ENCODE results near the gene ESPNL.

ESPNL gene

GRCh38 chr2:238081150-238081549 lies 19.0 kb upstream of the ESPNL start:
- no peak overlapping the region for H3K27ac ChIP-seq (ENCODE audit: low read depth, low read length)

DNA sequence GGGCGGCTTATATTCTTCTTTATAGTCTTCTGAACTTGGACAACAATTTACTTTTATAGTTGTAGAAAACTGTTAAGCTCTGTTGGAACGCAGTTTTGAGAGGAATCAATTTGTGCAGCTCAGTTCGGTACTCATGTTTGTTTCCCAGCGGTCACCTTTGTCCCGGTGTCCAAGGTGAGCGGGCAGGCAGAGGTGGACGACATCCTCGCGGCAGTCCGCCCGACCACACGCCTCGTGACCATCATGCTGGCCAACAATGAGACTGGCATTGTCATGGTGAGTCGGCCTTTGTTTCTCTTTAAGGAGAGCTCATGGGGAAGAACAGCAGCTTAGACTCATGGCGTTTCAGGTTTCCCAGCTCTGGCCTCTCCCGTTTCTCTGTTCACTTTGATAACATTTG lies 18.6 kb upstream of the ESPNL start:
- peaks cover 7% of the 10 kb centered on the region; the same call in 1 of the 2 replicates for H3F3A ChIP-seq (ENCODE audit: control insufficient read depth, insufficient read depth)
- H3K36me3 ChIP-seq (ENCODE audit: control insufficient read depth, low read length): peaks cover 56% of the 10 kb centered on the region
- H3K4me3 ChIP-seq (ENCODE audit: low read length): no peak overlapping the region
- H3K4me1 ChIP-seq (ENCODE audit: control insufficient read depth, low read length): no peaks in the 10 kb centered on the region
- no peaks in the 10 kb centered on the region for H3K9me3 ChIP-seq (ENCODE audit: control insufficient read depth, insufficient read depth, low read length)
- H3K27me3 ChIP-seq (ENCODE audit: control insufficient read depth, low read length): no peaks in the 10 kb centered on the region
- no peak overlapping the region for H3K27ac ChIP-seq (ENCODE audit: low read depth, low read length)
- no peaks in the 10 kb centered on the region for H3K79me2 ChIP-seq (ENCODE audit: control insufficient read depth, low read length)
- no peak overlapping the region for H3K4me2 ChIP-seq (ENCODE audit: low read length)
- H4K20me1 ChIP-seq (ENCODE audit: control insufficient read depth, insufficient read depth, low read depth, low read length): no peaks in the 10 kb centered on the region
- H3K9me2 ChIP-seq (replicated peaks; ENCODE audit: control insufficient read depth, low read length): no peaks in the 10 kb centered on the region
- TF ChIP-seq CTCF (IDR thresholded peaks at IDR 0.05; ENCODE audit: low read depth, low read length, poor library complexity, severe bottlenecking): no peak
- no peak for TF ChIP-seq EZH2phosphoT487 (IDR thresholded peaks at IDR 0.05; ENCODE audit: borderline replicate concordance, low read length)

More at GRCh38 chr2:238081150-238081549, 19.0 kb upstream of the ESPNL start:
- Histone ChIP-seq H3K9me2 (replicated peaks; ENCODE audit: control insufficient read depth, low read length) (no peaks in the 10 kb centered on the region), H3K9me3 (ENCODE audit: control insufficient read depth, insufficient read depth, low read length) (no peaks in the 10 kb centered on the region), H3K4me1 (ENCODE audit: control insufficient read depth, low read length) (no peaks in the 10 kb centered on the region), H3K79me2 (ENCODE audit: control insufficient read depth, low read length) (no peaks in the 10 kb centered on the region), H3K27me3 (ENCODE audit: control insufficient read depth, low read length) (no peaks in the 10 kb centered on the region), H4K20me1 (ENCODE audit: control insufficient read depth, insufficient read depth, low read depth, low read length) (no peaks in the 10 kb centered on the region), H3K4me2 (ENCODE audit: low read length) (no peak overlapping the region), H3K36me3 (ENCODE audit: control insufficient read depth, low read length) (peaks cover 58% of the 10 kb centered on the region), H3F3A (ENCODE audit: control insufficient read depth, insufficient read depth) (peaks cover 6% of the 10 kb centered on the region; the same call in 1 of the 2 replicates), H3K4me3 (ENCODE audit: low read length) (no peak overlapping the region)
- TF ChIP-seq CTCF (IDR thresholded peaks at IDR 0.05; ENCODE audit: low read depth, low read length, poor library complexity, severe bottlenecking) (no peak), EZH2phosphoT487 (IDR thresholded peaks at IDR 0.05; ENCODE audit: borderline replicate concordance, low read length) (no peak)

GRCh38 chr2:238082151-238082550 lies 18.0 kb upstream of the ESPNL start:
- Histone ChIP-seq H3K27me3 (ENCODE audit: control insufficient read depth, low read length) (no peaks in the 10 kb centered on the region), H3F3A (ENCODE audit: control insufficient read depth, insufficient read depth) (peaks cover 7% of the 10 kb centered on the region; the same call in 1 of the 2 replicates), H3K9me3 (ENCODE audit: control insufficient read depth, insufficient read depth, low read length) (no peaks in the 10 kb centered on the region), H3K4me1 (ENCODE audit: control insufficient read depth, low read length) (peaks cover 5% of the 10 kb centered on the region), H4K20me1 (ENCODE audit: control insufficient read depth, insufficient read depth, low read depth, low read length) (no peaks in the 10 kb centered on the region), H3K36me3 (ENCODE audit: control insufficient read depth, low read length) (peaks cover 54% of the 10 kb centered on the region), H3K9me2 (replicated peaks; ENCODE audit: control insufficient read depth, low read length) (no peaks in the 10 kb centered on the region), H3K4me2 (ENCODE audit: low read length) (no peak overlapping the region), H3K4me3 (ENCODE audit: low read length) (no peak overlapping the region), H3K79me2 (ENCODE audit: control insufficient read depth, low read length) (no peaks in the 10 kb centered on the region), H3K27ac (ENCODE audit: low read depth, low read length) (no peak overlapping the region)
- TF ChIP-seq CTCF (IDR thresholded peaks at IDR 0.05; ENCODE audit: low read depth, low read length, poor library complexity, severe bottlenecking) (no peak), EZH2phosphoT487 (IDR thresholded peaks at IDR 0.05; ENCODE audit: borderline replicate concordance, low read length) (no peak)

Measured in DOHH2 (cell line).